AG10803 (cell line): Measurements from ENCODE around the gene ARHGAP19.
A peak's percentile ranks its signal among the peaks of the same experiment; 100 is the strongest.
"Not testable (repeated sequence)": the region's sequence is repeated elsewhere in the genome, so short reads cannot be mapped to it uniquely, and the experiment has no call there.

Experiments
- DNase-seq: peaks from one replicate; pipeline ENCODE4 v3.0.0; 2010; ENCODE audit warnings: low read depth
- H3K4me3 ChIP-seq: 2 replicates; pipeline ENCODE4 v1.5.1; 2011; ENCODE audit warnings: mild to moderate bottlenecking, low read length, control low read depth
- CTCF ChIP-seq: conservative IDR thresholded peaks from 2 replicates; pipeline ENCODE4 v1.5.1; 2011; ENCODE audit warnings: mild to moderate bottlenecking, low read length, control low read depth, inconsistent platforms

The ARHGAP19 gene

GRCh38 chr10:97292862-97293198 lies 393 bp upstream of the ARHGAP19 start:
- no peak for DNase-seq
- no peak for TF ChIP-seq CTCF
- no peak overlapping the region for H3K4me3 ChIP-seq

- TF ChIP-seq CTCF, result no peak
- DNase-seq, result no peak
- peak overlapping the region; percentile 81 for H3K4me3 ChIP-seq
Measured at GRCh38 chr10:97291357-97292096, 910 bp downstream of the ARHGAP19 start.

- H3K4me3 ChIP-seq, result peak overlapping the region; percentile 81; the same call in 1 of the 2 replicates
- DNase-seq, result not testable (repeated sequence)
Measured at GRCh38 chr10:97290576-97291356, 1.7 kb downstream of the ARHGAP19 start.

- not testable (repeated sequence) for H3K4me3 ChIP-seq, DNase-seq
Measured at GRCh38 chr10:97290076-97290475, 2.4 kb downstream of the ARHGAP19 start.

GRCh38 chr10:97280783-97281182 lies 11.7 kb downstream of the ARHGAP19 start:
- no peak overlapping the region for H3K4me3 ChIP-seq
- TF ChIP-seq CTCF, result no peak
- no peak for DNase-seq

- peak; percentile 63 for DNase-seq
- no peak overlapping the region for H3K4me3 ChIP-seq
- no peak for TF ChIP-seq CTCF
Measured at GRCh38 chr10:97279121-97279815, 13.2 kb downstream of the ARHGAP19 start.

- TF ChIP-seq CTCF, result peak; percentile 76
- DNase-seq, result peak; percentile 99
- no peak overlapping the region for H3K4me3 ChIP-seq
Measured at GRCh38 chr10:97278491-97278989, 13.9 kb downstream of the ARHGAP19 start.
